K562 (cell line): ENCODE results near the gene STXBP6.

Source experiments
- ARID4B ChIP-seq: sonication (generic); formaldehyde crosslinking; IDR thresholded peaks from 2 replicates; pipeline ENCODE4 v1.8.0; 2022; ENCODE audit warnings: mild to moderate bottlenecking, missing genetic modification reagents
- ATF7 ChIP-seq: fragments of 450-650 bp; IDR thresholded peaks from 2 replicates; pipeline ENCODE4 v1.7.1; 2014; ENCODE audit warnings: mild to moderate bottlenecking, moderate library complexity
- CTCF ChIP-seq, 3 experiments: IDR thresholded peaks in 2 of 3; conservative IDR thresholded peaks in 1 of 3; 2 replicates each; pipeline ENCODE4 v1.5.1; 2011 to 2012; ENCODE audit warnings: low read length in 3 of 3, mild to moderate bottlenecking in 3 of 3, control low read depth in 2 of 3, improper control_type of control experiment in 1 of 3, inconsistent platforms in 1 of 3, low read depth in 1 of 3, mixed read lengths in 1 of 3, moderate library complexity in 1 of 3; ENCODE audit not compliant: insufficient read depth in 2 of 3
- FIP1L1 ChIP-seq: fragments of 200-400 bp; formaldehyde crosslinking; IDR thresholded peaks from 2 replicates; pipeline ENCODE4 v1.6.1; 2018; ENCODE audit warnings: mild to moderate bottlenecking, low read depth, low read length; ENCODE audit not compliant: poor library complexity, severe bottlenecking
- HEY1 ChIP-seq: fragments of 250-450 bp; sonication (Bioruptor Pico); IDR thresholded peaks from 2 replicates; pipeline ENCODE4 v1.5.0; 2020; ENCODE audit warnings: mild to moderate bottlenecking, moderate library complexity, borderline replicate concordance
- MAX ChIP-seq: sonication (generic); formaldehyde crosslinking; IDR thresholded peaks from 2 replicates; pipeline ENCODE4 v1.9.0; 2022; ENCODE audit warnings: mild to moderate bottlenecking, missing genetic modification reagents
- RCOR1 ChIP-seq, 2 experiments: IDR thresholded peaks; 2 replicates each; pipeline ENCODE4 v1.6.1; 2012; ENCODE audit warnings: low read depth in 2 of 2, low read length in 2 of 2, borderline replicate concordance in 1 of 2, improper control_type of control experiment in 1 of 2
- SP2 ChIP-seq: IDR thresholded peaks from 2 replicates; pipeline ENCODE4 v1.6.1; 2011; ENCODE audit warnings: mild to moderate bottlenecking, low read depth, low read length, moderate library complexity; ENCODE audit not compliant: poor library complexity, severe bottlenecking; ENCODE audit errors: extremely low read depth
- ZBTB7A ChIP-seq: IDR thresholded peaks from 2 replicates; pipeline ENCODE4 v1.6.1; 2011; ENCODE audit warnings: low read depth, mild to moderate bottlenecking, low read length, moderate library complexity, borderline replicate concordance; ENCODE audit not compliant: control insufficient read depth
- ZNF609 ChIP-seq: sonication (generic); formaldehyde crosslinking; IDR thresholded peaks from 2 replicates; pipeline ENCODE4 v1.8.1; 2023; ENCODE audit warnings: missing genetic modification reagents, mild to moderate bottlenecking, borderline replicate concordance

- TF ChIP-seq MAX (CRISPR knock-in tag) = no peak
- TF ChIP-seq RCOR1 (IDR thresholded peaks at IDR 0.05; ENCODE audit: borderline replicate concordance in 1 of 2, low read depth in 2 of 2, low read length in 2 of 2) = no peak
- no peak for TF ChIP-seq SP2
- TF ChIP-seq ARID4B = no peak
- no peak for TF ChIP-seq ZBTB7A
- no peak for TF ChIP-seq ATF7
- TF ChIP-seq HEY1 (CRISPR knock-in tag) = no peak
- TF ChIP-seq ZNF609 (CRISPR knock-in tag) = no peak
- TF ChIP-seq CTCF (IDR thresholded peaks at IDR 0.05 in 2 of 3, conservative IDR thresholded peaks at IDR 0.05 in 1 of 3; ENCODE audit: insufficient read depth in 2 of 3, low read depth in 1 of 3, low read length in 3 of 3) = no peak
- TF ChIP-seq FIP1L1 = no peak
These were observed 63.6 kb downstream of the STXBP6 start for GRCh38 chr14:24986206-24986893.
